Measurements from ENCODE around the gene CRTC3. TPM values are rescaled to one million over a fixed set of nuclear protein-coding genes. Genes with fewer than 3 reads are reported as not detected.

Gene CRTC3
- total and polyA plus RNA-seq, 2 of the 4 experiments (the other 2 are of a cell fraction): 4.7 to 14.8 TPM

DNA sequence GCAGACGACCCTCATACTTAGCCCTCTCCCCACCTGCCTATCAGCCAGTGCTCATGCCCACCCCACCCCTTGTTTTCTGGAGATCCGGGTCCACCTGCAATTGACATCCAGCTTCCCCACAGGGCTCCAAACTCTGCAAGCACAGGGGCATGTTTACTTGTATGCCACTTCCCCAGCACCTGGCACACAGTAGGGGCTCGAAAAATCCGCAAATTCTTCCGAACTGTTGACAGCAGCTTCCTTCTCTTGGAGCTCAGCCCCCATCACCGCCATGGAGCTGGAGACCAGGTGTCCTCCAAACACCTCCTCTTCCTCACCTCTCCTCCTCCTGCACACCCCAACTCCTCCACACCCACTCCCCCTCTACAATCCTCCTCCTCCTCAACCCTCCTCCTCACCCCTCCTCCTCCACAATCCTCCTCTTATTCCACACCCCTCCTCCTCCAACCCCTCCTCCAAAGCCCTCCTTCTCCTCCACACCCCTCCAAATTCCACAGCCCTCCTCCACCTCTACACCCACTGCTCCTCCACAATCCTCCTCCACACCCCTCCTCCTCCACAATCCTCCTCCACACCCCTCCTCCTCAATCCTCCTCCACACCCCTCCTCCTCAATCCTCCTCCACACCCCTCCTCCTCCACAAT lies 117.1 kb downstream of the CRTC3 start:
- peaks cover 3% of the 10 kb centered on the region; the same call in 1 of the 2 replicates for H3K9me1 ChIP-seq (ENCODE audit: insufficient read depth, low read length)
- no peak overlapping the region for H3K56ac ChIP-seq (ENCODE audit: extremely low read depth, insufficient read depth, low read length)
- H3K9me3 ChIP-seq (ENCODE audit: control insufficient read depth, insufficient read depth, low read length): no peaks in the 10 kb centered on the region
- H3K23ac ChIP-seq (ENCODE audit: low read depth, low read length): no peak overlapping the region
- peaks cover 6% of the 10 kb centered on the region for H3K4me1 ChIP-seq (ENCODE audit: control insufficient read depth, insufficient read depth, low read length)
- H3K9ac ChIP-seq (ENCODE audit: low read depth, low read length): no peak overlapping the region
- dilution Hi-C loops (cut with HindIII; ENCODE audit: low sequenced_read_pairs, unreplicated experiment): no loop called here
- in situ Hi-C loops (cut with MboI; ENCODE audit: low sequenced_read_pairs): loop anchor here (10.0 kb wide), 1 partner anchor 48 kb away; no protein-coding TSS in a partner anchor
- no peak overlapping the region for H3K27ac ChIP-seq (ENCODE audit: insufficient read depth, low read length)
- no peak overlapping the region for H4K91ac ChIP-seq (ENCODE audit: insufficient read depth, low read depth, low read length)
- no peak overlapping the region for H4K8ac ChIP-seq (ENCODE audit: low read depth in 2 of 2, low read length in 2 of 2)
- H2AK9ac ChIP-seq (replicated peaks; ENCODE audit: low read depth, low read length, poor library complexity): no peak overlapping the region
- ChIA-PET CTCF (no interaction called here), POLR2A (ENCODE audit: unreplicated experiment) (no interaction called here)
- no peaks in the 10 kb centered on the region for H4K20me1 ChIP-seq (ENCODE audit: insufficient read depth, low read length)
- H2BK5ac ChIP-seq (ENCODE audit: low read depth, low read length, poor library complexity, severe bottlenecking): no peak overlapping the region
- no peaks in the 10 kb centered on the region for H3K79me1 ChIP-seq (ENCODE audit: low read depth in 1 of 2, low read length in 2 of 2)
- no peak overlapping the region for H2BK15ac ChIP-seq (ENCODE audit: low read depth, low read length)
- no TSS peak for BruUV-seq (replicated peaks)
- no peak overlapping the region for H2BK120ac ChIP-seq (ENCODE audit: low read depth, low read length)
- intact Hi-C loops (cut with micrococcal nuclease): loop anchor here (5.0 kb wide), 1 partner anchor 226 kb away; no protein-coding TSS in a partner anchor
- ATAC-seq (ENCODE audit: low read depth): no peak
- no peak overlapping the region for H3K4ac ChIP-seq (ENCODE audit: low read depth, low read length)
- H2AFZ ChIP-seq (replicated peaks; ENCODE audit: low read length, poor library complexity): no peak overlapping the region
- H3K4me2 ChIP-seq (ENCODE audit: low read depth, low read length): no peak overlapping the region
- no peak overlapping the region for H4K5ac ChIP-seq (ENCODE audit: low read depth, low read length)
- H3K14ac ChIP-seq (replicated peaks; ENCODE audit: low read depth, low read length): no peak overlapping the region
- H2AK5ac ChIP-seq (ENCODE audit: low read depth, low read length): no peak overlapping the region
- H3K27me3 ChIP-seq (ENCODE audit: control insufficient read depth, insufficient read depth, low read length): no peaks in the 10 kb centered on the region
- TF ChIP-seq USF2 (IDR thresholded peaks at IDR 0.05; ENCODE audit: low read depth, low read length) (no peak), FOS (IDR thresholded peaks at IDR 0.05; ENCODE audit: low read depth, low read length) (no peak), CHD1 (IDR thresholded peaks at IDR 0.05; ENCODE audit: low read depth, low read length) (no peak), RCOR1 (IDR thresholded peaks at IDR 0.05; ENCODE audit: insufficient replicate concordance, low read length) (no peak), RFX5 (IDR thresholded peaks at IDR 0.05; ENCODE audit: low read depth, low read length) (no peak)
- TF ChIP-seq, protein P1, sequence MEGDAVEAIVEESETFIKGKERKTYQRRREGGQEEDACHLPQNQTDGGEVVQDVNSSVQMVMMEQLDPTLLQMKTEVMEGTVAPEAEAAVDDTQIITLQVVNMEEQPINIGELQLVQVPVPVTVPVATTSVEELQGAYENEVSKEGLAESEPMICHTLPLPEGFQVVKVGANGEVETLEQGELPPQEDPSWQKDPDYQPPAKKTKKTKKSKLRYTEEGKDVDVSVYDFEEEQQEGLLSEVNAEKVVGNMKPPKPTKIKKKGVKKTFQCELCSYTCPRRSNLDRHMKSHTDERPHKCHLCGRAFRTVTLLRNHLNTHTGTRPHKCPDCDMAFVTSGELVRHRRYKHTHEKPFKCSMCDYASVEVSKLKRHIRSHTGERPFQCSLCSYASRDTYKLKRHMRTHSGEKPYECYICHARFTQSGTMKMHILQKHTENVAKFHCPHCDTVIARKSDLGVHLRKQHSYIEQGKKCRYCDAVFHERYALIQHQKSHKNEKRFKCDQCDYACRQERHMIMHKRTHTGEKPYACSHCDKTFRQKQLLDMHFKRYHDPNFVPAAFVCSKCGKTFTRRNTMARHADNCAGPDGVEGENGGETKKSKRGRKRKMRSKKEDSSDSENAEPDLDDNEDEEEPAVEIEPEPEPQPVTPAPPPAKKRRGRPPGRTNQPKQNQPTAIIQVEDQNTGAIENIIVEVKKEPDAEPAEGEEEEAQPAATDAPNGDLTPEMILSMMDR (conservative IDR thresholded peaks at IDR 0.05; ENCODE audit: low read depth, low read length): no peak
- no peak for DNase-seq
- no peak overlapping the region for H3K18ac ChIP-seq (ENCODE audit: low read depth, low read length)
- no peak overlapping the region for H3K4me3 ChIP-seq (ENCODE audit: insufficient read depth, low read depth, low read length)
- WGBS, 2 experiments (ENCODE audit: extremely low coverage in 2 of 2, insufficient read length in 1 of 2): 77% methylated on average over 5 of the region's 6 CpGs; no CpG with 5 or more reads in 1 of the 2 experiments
- H3K36me3 ChIP-seq (ENCODE audit: control insufficient read depth, insufficient read depth, low read length): peaks cover 22% of the 10 kb centered on the region
- H2BK20ac ChIP-seq (ENCODE audit: low read depth, low read length): no peak overlapping the region
